ENCODE data around the gene KCNMA1.

The KCNMA1 gene

DNA sequence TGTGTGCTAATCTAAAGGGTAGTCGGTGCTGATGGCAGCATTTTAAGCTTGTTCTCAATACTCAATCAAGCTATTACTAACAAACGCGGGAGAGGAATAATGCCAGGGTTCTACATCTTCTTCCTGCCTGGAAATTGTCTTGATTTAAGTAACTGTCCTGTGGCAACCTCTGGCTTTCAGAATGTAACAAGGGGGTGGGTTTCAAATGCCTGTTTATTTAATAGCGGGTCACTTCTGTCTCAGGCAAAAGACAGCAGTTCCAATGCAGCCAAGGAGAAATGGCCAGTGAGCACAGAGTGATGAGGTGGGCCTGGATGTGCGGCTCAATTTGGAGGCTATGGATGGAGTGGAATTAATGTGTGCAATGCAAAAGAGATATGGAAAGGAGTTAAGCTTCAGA is 692.4 kb downstream of the KCNMA1 start:
- DNase-seq, result no peak

GRCh38 chr10:76944640-76945039 is 693.0 kb downstream of the KCNMA1 start:
- no peak for DNase-seq

DNA sequence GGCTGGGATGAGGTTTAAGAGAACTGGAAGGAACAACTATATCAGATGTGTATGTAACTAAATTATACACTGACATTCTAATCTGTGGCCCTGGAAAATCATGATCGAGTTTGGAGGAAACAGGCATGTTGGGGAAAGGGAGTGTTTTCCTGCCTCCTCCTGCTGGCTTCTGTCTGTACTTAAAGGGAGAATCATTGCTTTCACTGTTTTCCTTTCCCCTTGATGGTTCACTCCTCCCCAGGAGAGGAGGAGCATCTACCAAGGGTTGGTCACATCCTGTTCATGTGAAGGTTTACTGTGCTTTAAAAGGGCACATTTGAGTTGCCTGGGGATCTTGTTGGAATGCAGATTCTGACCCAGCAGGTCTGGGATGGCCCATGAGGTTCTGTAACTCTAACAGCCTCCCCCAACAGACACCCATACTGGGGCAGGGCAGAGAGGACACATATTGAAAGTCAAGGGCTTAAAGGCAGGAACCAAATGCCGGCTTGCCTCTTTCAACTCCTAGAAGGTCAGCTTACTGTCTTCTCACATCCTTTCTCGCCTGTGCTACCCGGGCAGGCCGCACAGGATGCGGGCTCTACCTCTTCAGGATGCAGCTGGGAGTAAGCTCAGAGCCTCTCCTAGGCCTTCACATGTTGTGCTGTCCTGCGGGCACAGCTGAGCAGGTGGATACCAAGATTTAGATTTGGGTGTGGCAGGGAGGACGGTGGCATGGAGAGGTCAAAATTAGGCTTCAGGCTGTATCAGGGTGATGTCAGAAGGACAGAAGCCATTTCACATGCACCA is 694.8 kb downstream of the KCNMA1 start:
- DNase-seq, result no peak

DNA sequence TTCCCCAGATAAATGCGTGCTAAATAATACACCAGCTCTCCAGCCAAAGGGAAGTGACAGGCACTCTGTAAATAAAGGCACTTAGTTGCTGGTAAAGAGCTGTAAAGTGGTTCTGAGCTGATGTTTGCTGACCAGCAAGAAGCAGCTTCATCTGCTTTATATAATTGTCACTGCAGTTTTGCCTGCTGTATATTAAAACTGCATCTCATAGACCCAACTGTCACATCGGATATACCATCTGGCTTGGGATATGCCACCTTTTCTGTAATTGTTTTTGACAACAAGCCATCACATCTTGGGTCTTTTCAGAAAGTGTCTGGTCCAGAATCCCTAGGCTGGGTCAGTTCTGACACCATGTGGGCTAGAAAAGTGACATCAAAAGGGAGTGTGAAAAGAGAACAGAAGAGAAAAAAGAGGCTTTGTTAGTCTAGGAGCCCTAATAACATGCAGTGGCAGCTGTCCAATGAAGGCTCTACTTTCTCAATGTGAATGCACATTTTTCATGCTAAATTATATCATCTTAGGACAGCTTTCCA is 697.6 kb downstream of the KCNMA1 start:
- peak; percentile 21 for DNase-seq

DNA sequence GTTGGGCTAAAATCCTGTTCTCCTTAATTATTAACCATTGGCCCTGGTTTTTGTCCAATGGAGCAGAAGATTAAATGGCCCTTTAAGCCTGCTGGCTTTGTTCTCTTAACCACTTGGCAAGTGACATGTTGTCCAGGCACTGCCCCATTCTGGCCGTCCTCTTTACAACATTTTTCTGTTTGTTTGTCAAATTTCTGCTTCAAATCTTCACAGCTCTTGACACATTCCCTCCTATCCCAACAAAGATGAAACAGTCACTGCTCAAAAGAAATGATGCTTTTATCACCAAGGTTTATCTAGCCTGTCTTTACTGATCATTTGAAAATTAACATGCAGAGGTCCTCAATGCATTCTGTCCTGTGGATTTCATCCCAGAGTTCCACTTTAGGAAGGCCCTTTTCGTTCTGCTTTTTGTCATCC is 700.4 kb downstream of the KCNMA1 start:
- no peak for DNase-seq

DNA sequence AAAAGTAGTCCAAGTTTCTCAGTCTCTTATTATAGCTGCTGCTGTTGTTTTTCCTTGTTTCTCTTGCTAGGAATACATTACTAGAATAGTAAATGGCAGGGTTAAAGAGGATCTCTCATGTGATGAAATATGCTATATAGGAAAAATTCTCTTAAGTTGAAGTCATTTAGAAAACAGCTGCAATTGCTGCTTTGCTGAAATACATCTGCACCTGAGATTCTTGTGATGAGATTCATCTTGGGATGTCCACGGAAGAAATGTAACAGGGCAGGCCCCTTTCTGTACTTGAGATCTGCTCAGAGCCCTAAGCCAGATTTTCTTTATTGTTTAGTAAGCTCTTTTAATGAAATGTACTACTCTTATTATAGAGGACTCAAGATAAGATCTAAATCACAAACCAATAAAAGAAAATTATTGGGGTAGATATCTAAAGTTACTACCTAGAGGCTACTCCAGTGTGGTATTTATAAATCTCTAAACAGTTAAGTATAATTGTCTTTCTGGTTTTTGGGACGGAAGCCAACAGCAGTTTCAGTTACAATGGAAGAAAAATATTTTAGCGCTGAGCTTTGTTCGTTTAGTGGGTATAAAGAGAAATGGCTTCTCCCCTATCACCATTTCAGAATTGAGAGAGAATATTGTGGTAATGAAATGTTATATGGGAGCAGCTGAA is 701.5 kb downstream of the KCNMA1 start:
- no peak for DNase-seq

DNA sequence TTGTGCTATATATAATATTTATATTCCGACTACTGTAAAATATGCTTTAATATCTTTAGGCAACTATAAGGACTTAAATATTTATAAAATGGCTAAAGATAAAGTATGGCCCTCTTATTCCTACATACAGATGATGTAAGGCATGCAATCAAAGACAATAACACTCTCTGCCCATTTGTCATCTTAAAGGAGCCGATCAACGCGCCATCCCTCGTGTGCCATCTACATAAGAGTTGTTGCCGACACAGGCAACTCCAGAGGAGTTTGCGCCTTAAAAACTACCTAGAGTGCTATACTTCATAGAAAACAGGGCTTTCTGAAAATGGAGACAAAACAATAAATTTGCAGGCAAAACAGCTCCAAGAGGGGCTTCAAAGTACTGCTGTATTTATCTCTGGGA is 709.0 kb downstream of the KCNMA1 start:
- no peak for DNase-seq

GRCh38 chr10:76925636-76926405 is 711.8 kb downstream of the KCNMA1 start:
- no peak for DNase-seq

- no peak for DNase-seq
Measured at GRCh38 chr10:76922666-76923065, 714.9 kb downstream of the KCNMA1 start.

DNA sequence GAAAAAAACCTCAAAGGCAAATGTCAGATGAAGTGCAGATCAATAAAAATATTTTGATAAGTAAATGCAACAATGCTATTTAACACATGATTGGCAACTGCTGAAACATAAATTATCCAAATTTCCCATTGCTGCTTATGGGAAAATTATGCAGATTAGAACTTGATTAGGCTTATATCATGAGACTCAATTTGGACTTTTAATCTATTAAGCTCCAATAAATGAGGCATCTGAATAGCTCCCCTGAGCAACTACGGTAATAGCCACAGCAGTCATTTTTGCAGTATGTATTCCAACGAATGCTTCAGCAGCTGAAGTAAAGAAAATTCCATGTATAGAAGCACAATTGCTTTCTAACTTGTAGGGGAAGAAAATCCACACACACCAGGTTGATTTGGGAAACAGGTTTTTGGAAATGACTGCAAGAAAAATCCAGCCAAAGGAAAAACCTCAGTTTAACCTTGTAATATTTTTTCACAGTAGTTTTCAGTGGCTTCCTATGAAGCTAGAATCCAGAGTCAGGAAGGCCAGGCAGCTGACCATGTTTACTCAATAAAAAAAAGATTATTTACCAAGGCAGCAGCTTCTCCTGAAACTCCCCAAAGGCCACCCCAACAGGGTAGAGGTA is 716.1 kb downstream of the KCNMA1 start:
- DNase-seq, result no peak

GRCh38 chr10:76920581-76920980 is 717.0 kb downstream of the KCNMA1 start:
- DNase-seq, result no peak

GRCh38 chr10:76918106-76918505 is 719.5 kb downstream of the KCNMA1 start:
- DNase-seq, result no peak

DNA sequence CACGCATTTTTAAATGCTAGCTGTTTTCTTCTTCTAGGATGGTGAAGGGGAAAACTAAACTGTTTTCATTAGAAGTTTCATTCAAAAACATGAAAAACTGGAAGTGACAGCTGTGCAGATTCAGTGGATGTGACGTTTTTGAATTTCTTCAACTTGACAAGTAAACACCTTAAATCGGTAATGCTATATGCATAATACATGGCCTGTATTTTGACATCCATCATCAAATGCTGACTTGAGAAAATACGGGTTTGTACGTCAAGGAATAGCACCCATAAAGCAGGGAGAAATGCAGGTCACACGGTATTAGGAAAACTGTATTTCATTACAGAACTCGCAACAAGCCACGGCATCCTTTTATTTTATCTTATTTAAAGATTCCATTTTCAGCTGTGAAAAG is 720.5 kb downstream of the KCNMA1 start:
- no peak for DNase-seq

DNA sequence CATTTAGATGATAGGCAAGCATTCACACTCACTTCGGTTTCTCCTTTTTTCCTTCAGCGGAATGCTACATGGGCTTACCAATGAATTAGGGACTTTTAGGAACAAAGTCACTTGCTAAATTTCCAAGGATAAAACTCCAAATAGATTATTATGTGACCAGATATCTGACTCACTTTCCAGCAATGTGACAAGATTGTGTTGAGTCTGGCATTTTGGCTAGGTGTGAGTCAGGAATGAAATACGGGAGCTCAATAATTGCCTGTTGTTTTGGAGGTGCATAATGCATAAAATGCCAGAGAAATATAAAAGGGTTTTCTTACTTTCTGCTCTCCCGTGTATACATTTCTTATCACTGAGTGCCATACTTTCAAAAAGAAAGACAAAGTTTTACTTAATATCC is 721.1 kb downstream of the KCNMA1 start:
- DNase-seq, result no peak

GRCh38 chr10:76915316-76915715 is 722.3 kb downstream of the KCNMA1 start:
- DNase-seq, result no peak

DNA sequence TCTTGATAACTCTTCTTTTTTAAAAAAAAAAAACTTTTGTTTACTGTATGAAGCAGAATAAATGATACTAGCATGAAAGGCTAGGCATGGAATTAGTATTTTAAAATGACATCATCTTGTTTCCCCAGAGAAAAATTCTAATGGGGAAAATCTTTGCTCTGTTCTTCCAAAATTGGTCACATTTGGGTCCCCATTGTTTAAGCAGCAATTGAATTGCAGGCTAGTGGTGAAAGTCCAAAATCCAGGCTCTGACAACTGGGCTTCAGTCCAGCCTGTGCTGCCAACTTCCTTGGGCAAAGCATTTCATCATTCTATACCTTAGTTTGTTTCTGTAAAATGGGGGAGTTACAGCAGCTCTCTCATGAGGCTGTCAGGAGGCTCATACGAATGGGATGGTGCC is 726.4 kb downstream of the KCNMA1 start:
- DNase-seq, result no peak

GRCh38 chr10:76910184-76910962 is 727.2 kb downstream of the KCNMA1 start:
- no peak for DNase-seq

- DNase-seq, result no peak
Measured at GRCh38 chr10:76906256-76906655, 731.4 kb downstream of the KCNMA1 start.

GRCh38 chr10:76905251-76905650 is 732.4 kb downstream of the KCNMA1 start:
- DNase-seq, result no peak

GRCh38 chr10:76903387-76903945 is 734.1 kb downstream of the KCNMA1 start:
- no peak for DNase-seq

GRCh38 chr10:76902949-76903348 is 734.7 kb downstream of the KCNMA1 start:
- DNase-seq, result no peak

DNA sequence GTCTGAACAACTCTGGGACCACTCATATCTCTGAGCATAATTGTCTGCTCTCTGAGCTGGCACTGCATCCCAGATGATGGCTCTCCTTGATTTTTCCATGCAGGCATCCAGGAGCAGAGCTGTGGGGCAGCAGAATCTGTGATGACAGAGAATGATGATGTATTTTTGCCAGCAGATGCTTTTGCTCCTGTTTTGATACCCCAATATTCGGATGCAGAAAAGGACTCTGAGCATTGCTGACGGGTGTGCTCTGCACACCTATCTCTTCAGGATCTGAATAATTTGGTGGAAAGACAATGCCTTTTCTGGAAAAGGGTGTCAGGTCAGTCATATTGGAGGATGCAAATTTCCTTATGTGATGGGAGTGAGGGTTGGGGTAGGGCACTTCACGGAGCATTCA is 735.9 kb downstream of the KCNMA1 start:
- DNase-seq, result no peak

Data from NCI-H1092 (cell line).